ENCODE results near the gene SLC12A7. TPM values are rescaled to one million over a fixed set of nuclear protein-coding genes. Genes with fewer than 3 reads are reported as not detected.
A peak's percentile ranks its signal among the peaks of the same experiment; 100 is the strongest.

The SLC12A7 gene
- total and polyA plus RNA-seq, 2 of the 13 experiments (the other 11 are each of a cell fraction or from before 2014, with no cell fraction given): 14.0 to 18.5 TPM

GRCh38 chr5:1074816-1075554 lies 36.9 kb downstream of the SLC12A7 start:
- DNase-seq (ENCODE audit: low spot score): no peak
- WGBS (ENCODE audit: low lambda C conversion rate): 95% methylated on average over 23 of the region's 40 CpGs
- H4K20me1 ChIP-seq (ENCODE audit: insufficient read depth, low read length): no peaks in the 10 kb centered on the region
- POLR2A ChIA-PET: no interaction called here
- no peaks in the 10 kb centered on the region for H3K79me2 ChIP-seq (ENCODE audit: insufficient read depth, low read length)
- no peaks in the 10 kb centered on the region for H3K27me3 ChIP-seq (ENCODE audit: control insufficient read depth in 1 of 2, insufficient read depth in 2 of 2, low read length in 2 of 2)
- H3K9me3 ChIP-seq (ENCODE audit: low read length): no peaks in the 10 kb centered on the region
- no peaks in the 10 kb centered on the region for H3K4me1 ChIP-seq (ENCODE audit: insufficient read depth, low read length)
- intact Hi-C loops (cut with micrococcal nuclease; ENCODE audit: unreplicated experiment): no loop called here
- no peak for FAIRE-seq
- BruUV-seq (replicated peaks): no TSS peak
- no peak overlapping the region for H3K4me2 ChIP-seq (ENCODE audit: low read depth, low read length)
- in situ Hi-C loops (cut with HindIII; ENCODE audit: extremely low pct_ligation_motif_present, low pct_unique_long_range_greater_than_20kb): no loop called here
- H3K27ac ChIP-seq (ENCODE audit: extremely low read length, insufficient read depth, low read length): no peak overlapping the region
- H3K4me3 ChIP-seq (replicated peaks in 1 of 3; ENCODE audit: insufficient read depth in 1 of 3, low read depth in 2 of 3, low read length in 3 of 3): no peak overlapping the region
- H2AFZ ChIP-seq (ENCODE audit: low read length): no peak overlapping the region
- TF ChIP-seq CHCHD3 (CRISPR knock-in tag; IDR thresholded peaks at IDR 0.05) (no peak), SP1 (IDR thresholded peaks at IDR 0.05) (no peak), SP1 (CRISPR knock-in tag; IDR thresholded peaks at IDR 0.05) (no peak), AGO2 (optimal IDR thresholded peaks at IDR 0.05; ENCODE audit: low read depth, low read length) (peak; percentile 60), ZNF235 (CRISPR knock-in tag; IDR thresholded peaks at IDR 0.05; ENCODE audit: borderline replicate concordance) (no peak)
- peaks cover 13 to 42% of the 10 kb centered on the region in 2 experiments; a peak in 4 of 5 replicates for H3K36me3 ChIP-seq (replicated peaks in 1 of 2; ENCODE audit: control insufficient read depth in 1 of 2, insufficient read depth in 2 of 2, low read length in 2 of 2)
- H3K9ac ChIP-seq (ENCODE audit: insufficient read depth, low read depth, low read length): no peak overlapping the region
- ATAC-seq: peak; percentile 6; the same call in 2 of the 3 replicates
- CTCF ChIA-PET (ENCODE audit: low intra/inter-chr PET ratio, low total read pairs): no interaction called here

GRCh38 chr5:1074226-1074625 lies 37.6 kb downstream of the SLC12A7 start:
- H3K4me3 ChIP-seq (replicated peaks in 1 of 3; ENCODE audit: insufficient read depth in 1 of 3, low read depth in 2 of 3, low read length in 3 of 3): no peak overlapping the region
- CTCF ChIA-PET (ENCODE audit: low intra/inter-chr PET ratio, low total read pairs): no interaction called here
- no CpG with 5 or more reads among the region's 18 CpGs for WGBS (ENCODE audit: low lambda C conversion rate)
- H3K27me3 ChIP-seq (ENCODE audit: control insufficient read depth in 1 of 2, insufficient read depth in 2 of 2, low read length in 2 of 2): no peaks in the 10 kb centered on the region
- H2AFZ ChIP-seq (ENCODE audit: low read length): no peak overlapping the region
- H3K4me2 ChIP-seq (ENCODE audit: low read depth, low read length): no peak overlapping the region
- FAIRE-seq (no peak), DNase-seq (ENCODE audit: low spot score) (no peak), ATAC-seq (no peak)
- H3K9me3 ChIP-seq (ENCODE audit: low read length): no peaks in the 10 kb centered on the region
- H3K9ac ChIP-seq (ENCODE audit: insufficient read depth, low read depth, low read length): no peak overlapping the region
- no peaks in the 10 kb centered on the region for H3K79me2 ChIP-seq (ENCODE audit: insufficient read depth, low read length)
- TF ChIP-seq SCMH1 (CRISPR knock-in tag; IDR thresholded peaks at IDR 0.05; ENCODE audit: borderline replicate concordance) (no peak), AGO2 (optimal IDR thresholded peaks at IDR 0.05; ENCODE audit: low read depth, low read length) (peak; percentile 15), ZNF317 (CRISPR knock-in tag; IDR thresholded peaks at IDR 0.05) (no peak), ATF5 (CRISPR knock-in tag; IDR thresholded peaks at IDR 0.05; ENCODE audit: low read depth) (no peak), ELK4 (CRISPR knock-in tag; IDR thresholded peaks at IDR 0.05; ENCODE audit: borderline replicate concordance) (no peak)
- no peaks in the 10 kb centered on the region for H3K4me1 ChIP-seq (ENCODE audit: insufficient read depth, low read length)
- no peaks in the 10 kb centered on the region for H4K20me1 ChIP-seq (ENCODE audit: insufficient read depth, low read length)
- BruUV-seq (replicated peaks): no TSS peak
- POLR2A ChIA-PET: no interaction called here
- intact Hi-C loops (cut with micrococcal nuclease; ENCODE audit: unreplicated experiment) (no loop called here), in situ Hi-C loops (cut with HindIII; ENCODE audit: extremely low pct_ligation_motif_present, low pct_unique_long_range_greater_than_20kb) (no loop called here)
- no peak overlapping the region for H3K27ac ChIP-seq (ENCODE audit: extremely low read length, insufficient read depth, low read length)
- peaks cover 16 to 41% of the 10 kb centered on the region in 2 experiments; a peak in 4 of 5 replicates for H3K36me3 ChIP-seq (replicated peaks in 1 of 2; ENCODE audit: control insufficient read depth in 1 of 2, insufficient read depth in 2 of 2, low read length in 2 of 2)
